ENCODE results near the gene INO80D.
"Not testable (repeated sequence)": the region's sequence is repeated elsewhere in the genome, so short reads cannot be mapped to it uniquely, and the experiment has no call there.

Gene INO80D

GRCh38 chr2:206112108-206112507, 26.1 kb upstream of the INO80D start:
- no peak overlapping the region for H3K4me3 ChIP-seq (ENCODE audit: low read depth, low read length)
- no peak for DNase-seq (ENCODE audit: low read depth)
- TF ChIP-seq CTCF (IDR thresholded peaks at IDR 0.05; ENCODE audit: insufficient read depth, low read depth, low read length, missing control alignments), result no peak

DNA sequence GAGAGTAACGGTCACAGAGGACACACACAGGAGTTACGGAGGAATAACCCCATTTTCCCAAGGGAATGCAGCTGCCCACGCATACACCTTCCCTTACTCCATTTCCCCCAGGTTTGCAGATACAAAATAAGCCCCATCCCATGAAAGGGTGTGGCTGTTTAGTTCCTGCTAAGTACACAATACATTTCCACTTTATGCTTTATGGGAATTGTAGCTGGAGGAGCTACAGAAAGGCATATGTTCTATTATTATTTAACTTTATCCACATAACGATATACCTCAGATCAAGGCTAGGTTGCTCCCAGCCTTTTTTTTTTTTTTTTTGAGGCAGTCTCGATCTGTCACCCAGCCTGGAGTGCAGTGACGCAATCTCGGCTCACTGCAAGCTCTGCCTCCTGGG, 22.7 kb upstream of the INO80D start:
- no peak for TF ChIP-seq CTCF (IDR thresholded peaks at IDR 0.05; ENCODE audit: insufficient read depth, low read depth, low read length, missing control alignments)
- no peak overlapping the region for H3K4me3 ChIP-seq (ENCODE audit: low read depth, low read length)
- no peak for DNase-seq (ENCODE audit: low read depth)

DNA sequence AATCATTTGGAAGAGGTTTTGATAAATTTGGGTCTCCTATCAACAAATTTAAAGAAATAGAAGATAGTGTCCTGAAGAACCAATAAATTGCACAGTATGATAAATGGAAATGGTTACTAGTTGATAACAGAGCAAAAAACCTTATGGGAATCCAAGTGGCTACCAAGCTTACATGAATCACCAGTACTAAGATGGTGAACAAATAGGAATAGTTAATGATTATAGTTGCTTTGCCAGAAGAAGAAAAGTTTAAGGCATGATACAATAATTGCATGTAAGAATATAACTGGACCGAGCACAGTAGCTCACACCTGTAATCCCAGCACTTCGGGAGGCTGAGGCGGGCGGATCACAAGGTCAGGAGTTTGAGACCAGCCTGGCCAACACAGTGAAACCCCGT, 19.6 kb upstream of the INO80D start:
- DNase-seq (ENCODE audit: low read depth), result no peak
- no peak for TF ChIP-seq CTCF (IDR thresholded peaks at IDR 0.05; ENCODE audit: insufficient read depth, low read depth, low read length, missing control alignments)
- no peak overlapping the region for H3K4me3 ChIP-seq (ENCODE audit: low read depth, low read length)

DNA sequence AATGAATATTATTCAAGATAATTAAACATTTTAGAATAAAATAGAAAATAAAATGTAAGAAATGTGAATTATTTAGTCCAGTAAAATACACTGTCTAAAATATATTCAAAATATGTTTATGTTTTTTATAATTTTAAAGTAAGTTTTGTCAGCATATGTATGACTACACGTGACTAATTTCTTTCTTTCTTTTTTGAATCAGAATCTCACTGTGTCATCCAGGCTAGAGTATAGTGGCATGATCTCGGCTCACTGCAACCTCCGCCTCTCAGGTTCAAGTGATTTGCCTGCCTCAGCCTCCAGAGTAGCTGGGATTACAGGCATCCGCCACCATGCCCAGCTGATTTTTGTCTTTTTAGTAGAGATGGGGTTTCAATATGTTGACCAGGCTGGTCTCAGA, 19.1 kb upstream of the INO80D start:
- no peak overlapping the region for H3K4me3 ChIP-seq (ENCODE audit: low read depth, low read length)
- no peak for TF ChIP-seq CTCF (IDR thresholded peaks at IDR 0.05; ENCODE audit: insufficient read depth, low read depth, low read length, missing control alignments)
- no peak for DNase-seq (ENCODE audit: low read depth)

GRCh38 chr2:206098872-206099271, 12.9 kb upstream of the INO80D start:
- H3K4me3 ChIP-seq (ENCODE audit: low read depth, low read length); DNase-seq (ENCODE audit: low read depth): not testable (repeated sequence)

- H3K4me3 ChIP-seq (ENCODE audit: low read depth, low read length), result no peak overlapping the region
- TF ChIP-seq CTCF (IDR thresholded peaks at IDR 0.05; ENCODE audit: insufficient read depth, low read depth, low read length, missing control alignments), result no peak
- DNase-seq (ENCODE audit: low read depth), result no peak
Observed at GRCh38 chr2:206098471-206098870, 12.5 kb upstream of the INO80D start.

- TF ChIP-seq CTCF (IDR thresholded peaks at IDR 0.05; ENCODE audit: insufficient read depth, low read depth, low read length, missing control alignments), result no peak
- H3K4me3 ChIP-seq (ENCODE audit: low read depth, low read length), result no peak overlapping the region
- no peak for DNase-seq (ENCODE audit: low read depth)
Observed at GRCh38 chr2:206096876-206097275, 10.9 kb upstream of the INO80D start.

All from GM12865 (cell line).